ENCODE data around the gene CHKA. TPM values are rescaled to one million over a fixed set of nuclear protein-coding genes. Genes with fewer than 3 reads are reported as not detected.

CHKA gene
- total and polyA plus RNA-seq, 9 of the 15 experiments (the other 6 are each of a cell fraction or from before 2014, with no cell fraction given), result 3.6 to 37.0 (median 30.2) TPM

DNA sequence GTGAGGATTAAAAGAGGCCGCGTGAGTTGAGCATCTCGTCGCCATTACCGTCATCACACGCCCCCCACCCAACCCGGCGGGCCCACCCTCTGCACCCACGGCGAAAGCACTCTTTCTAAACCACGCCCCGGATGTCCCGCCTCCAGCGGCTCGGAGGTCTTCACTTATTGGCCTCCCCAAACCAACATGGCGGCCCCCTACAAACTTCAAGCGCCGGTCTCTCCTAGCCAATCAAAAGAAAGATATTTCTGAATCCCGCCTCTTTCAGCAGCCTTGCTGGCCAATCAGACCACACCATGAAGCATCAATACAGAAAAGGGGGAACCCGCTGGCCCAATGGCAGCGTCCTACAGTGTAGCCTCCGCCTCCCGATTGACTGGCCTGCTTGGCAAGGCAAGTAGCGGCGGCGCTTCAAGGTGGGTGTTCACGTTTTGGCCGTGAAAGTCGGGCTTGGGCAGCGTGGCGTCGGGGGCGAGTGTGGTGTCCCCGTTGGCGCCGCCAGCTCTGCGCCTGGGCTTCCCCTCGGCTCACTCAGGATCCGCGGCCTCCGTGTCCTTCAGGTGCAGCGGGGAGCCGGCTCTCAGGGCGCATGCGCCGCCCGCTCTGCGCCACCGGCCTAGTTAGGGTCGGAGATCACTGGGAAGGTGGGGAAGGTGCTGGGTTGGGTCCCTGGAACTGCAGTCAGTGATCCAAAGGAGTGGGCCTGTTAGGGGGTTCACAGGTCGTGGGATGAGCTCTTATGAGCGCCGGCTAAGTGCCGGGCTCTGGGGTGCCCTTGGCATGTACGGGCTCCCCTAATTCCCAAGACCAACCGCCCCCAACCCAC lies 90.7 kb downstream of the CHKA start, which contains the start of gene NDUFS8 (continued):
- TF ChIP-seq GMEB1 (CRISPR knock-in tag; IDR thresholded peaks at IDR 0.05) (peak; percentile 38; the same call in 1 of the 2 replicates), KDM5B (IDR thresholded peaks at IDR 0.05; ENCODE audit: insufficient replicate concordance, low read depth, low read length) (peak; percentile 68), CTBP1 (IDR thresholded peaks at IDR 0.05; ENCODE audit: borderline replicate concordance) (peak; percentile 50; the same call in 1 of the 2 replicates), FOXK2 (conservative IDR thresholded peaks at IDR 0.05 in 1 of 2, IDR thresholded peaks at IDR 0.05 in 1 of 2; ENCODE audit: low read depth in 2 of 2) (peak; percentile 68 to 79), ELF2 (CRISPR knock-in tag; IDR thresholded peaks at IDR 0.05) (peak; percentile 26; the same call in 1 of the 2 replicates), NR2C2 (CRISPR knock-in tag; IDR thresholded peaks at IDR 0.05) (0 out of 2 replicates have a peak, but pooled peaks have one; percentile 18), NR2C2 (tag; IDR thresholded peaks at IDR 0.05) (peak; percentile 81), RBM39 (optimal IDR thresholded peaks at IDR 0.05; ENCODE audit: low read depth, low read length) (no peak), FOXJ2 (tag; IDR thresholded peaks at IDR 0.05) (no peak), OTX1 (CRISPR knock-in tag; IDR thresholded peaks at IDR 0.05) (no peak), RBM17 (IDR thresholded peaks at IDR 0.05; ENCODE audit: borderline replicate concordance, low read depth, low read length) (no peak), THAP7 (CRISPR knock-in tag; IDR thresholded peaks at IDR 0.05) (no peak), SMAD4 (CRISPR knock-in tag; conservative IDR thresholded peaks at IDR 0.05) (0 out of 2 replicates have a peak, but pooled peaks have one; percentile 48), ARID3A (IDR thresholded peaks at IDR 0.05; ENCODE audit: borderline replicate concordance, low read depth, low read length) (no peak), THRAP3 (IDR thresholded peaks at IDR 0.05; ENCODE audit: borderline replicate concordance) (no peak)
- TF ChIP-seq, protein P1, sequence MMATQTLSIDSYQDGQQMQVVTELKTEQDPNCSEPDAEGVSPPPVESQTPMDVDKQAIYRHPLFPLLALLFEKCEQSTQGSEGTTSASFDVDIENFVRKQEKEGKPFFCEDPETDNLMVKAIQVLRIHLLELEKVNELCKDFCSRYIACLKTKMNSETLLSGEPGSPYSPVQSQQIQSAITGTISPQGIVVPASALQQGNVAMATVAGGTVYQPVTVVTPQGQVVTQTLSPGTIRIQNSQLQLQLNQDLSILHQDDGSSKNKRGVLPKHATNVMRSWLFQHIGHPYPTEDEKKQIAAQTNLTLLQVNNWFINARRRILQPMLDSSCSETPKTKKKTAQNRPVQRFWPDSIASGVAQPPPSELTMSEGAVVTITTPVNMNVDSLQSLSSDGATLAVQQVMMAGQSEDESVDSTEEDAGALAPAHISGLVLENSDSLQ (IDR thresholded peaks at IDR 0.05), result peak; percentile 97
- TF ChIP-seq, protein P2, sequence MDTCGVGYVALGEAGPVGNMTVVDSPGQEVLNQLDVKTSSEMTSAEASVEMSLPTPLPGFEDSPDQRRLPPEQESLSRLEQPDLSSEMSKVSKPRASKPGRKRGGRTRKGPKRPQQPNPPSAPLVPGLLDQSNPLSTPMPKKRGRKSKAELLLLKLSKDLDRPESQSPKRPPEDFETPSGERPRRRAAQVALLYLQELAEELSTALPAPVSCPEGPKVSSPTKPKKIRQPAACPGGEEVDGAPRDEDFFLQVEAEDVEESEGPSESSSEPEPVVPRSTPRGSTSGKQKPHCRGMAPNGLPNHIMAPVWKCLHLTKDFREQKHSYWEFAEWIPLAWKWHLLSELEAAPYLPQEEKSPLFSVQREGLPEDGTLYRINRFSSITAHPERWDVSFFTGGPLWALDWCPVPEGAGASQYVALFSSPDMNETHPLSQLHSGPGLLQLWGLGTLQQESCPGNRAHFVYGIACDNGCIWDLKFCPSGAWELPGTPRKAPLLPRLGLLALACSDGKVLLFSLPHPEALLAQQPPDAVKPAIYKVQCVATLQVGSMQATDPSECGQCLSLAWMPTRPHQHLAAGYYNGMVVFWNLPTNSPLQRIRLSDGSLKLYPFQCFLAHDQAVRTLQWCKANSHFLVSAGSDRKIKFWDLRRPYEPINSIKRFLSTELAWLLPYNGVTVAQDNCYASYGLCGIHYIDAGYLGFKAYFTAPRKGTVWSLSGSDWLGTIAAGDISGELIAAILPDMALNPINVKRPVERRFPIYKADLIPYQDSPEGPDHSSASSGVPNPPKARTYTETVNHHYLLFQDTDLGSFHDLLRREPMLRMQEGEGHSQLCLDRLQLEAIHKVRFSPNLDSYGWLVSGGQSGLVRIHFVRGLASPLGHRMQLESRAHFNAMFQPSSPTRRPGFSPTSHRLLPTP (IDR thresholded peaks at IDR 0.05; ENCODE audit: borderline replicate concordance, extremely low read depth, insufficient read length), result no peak
